T1000 (cell line): ENCODE results near the gene KRTAP10-11.
"Not testable (repeated sequence)": the region's sequence is repeated elsewhere in the genome, so short reads cannot be mapped to it uniquely, and the experiment has no call there.

Source experiments
- DNase-seq: peaks from one replicate; lab custom pipeline; 2025; ENCODE audit warnings: mixed read lengths; lab: John Stamatoyannopoulos, UW

KRTAP10-11 gene

GRCh38 chr21:44666401-44667320, 20.4 kb downstream of the KRTAP10-11 start, which contains the start of gene KRTAP12-2:
Gene KRTAP12-2, minus strand, starts transcription at chr21:44666927. Its CDS starts 41 bp downstream, at chr21:44666886.
- DNase-seq: no peak

- no peak for DNase-seq
These were observed 21.4 kb downstream of the KRTAP10-11 start for GRCh38 chr21:44667612-44668011.

GRCh38 chr21:44670642-44671432, 24.6 kb downstream of the KRTAP10-11 start:
- DNase-seq: no peak

GRCh38 chr21:44671911-44672310, 25.7 kb downstream of the KRTAP10-11 start:
- DNase-seq: no peak

- DNase-seq: no peak
These were observed 31.7 kb downstream of the KRTAP10-11 start for GRCh38 chr21:44677881-44678280.

GRCh38 chr21:44681152-44681551, 34.9 kb downstream of the KRTAP10-11 start:
- DNase-seq: no peak

- no peak for DNase-seq
These were observed 35.8 kb downstream of the KRTAP10-11 start, which contains the start of gene KRTAP12-1 for GRCh38 chr21:44681861-44682579. Gene KRTAP12-1, minus strand, starts transcription at chr21:44682163. Its CDS starts 40 bp downstream, at chr21:44682123.

- no peak for DNase-seq
These were observed 36.5 kb downstream of the KRTAP10-11 start for GRCh38 chr21:44682580-44683151.

- no peak for DNase-seq
These were observed 37.9 kb downstream of the KRTAP10-11 start for GRCh38 chr21:44684077-44684476.

GRCh38 chr21:44684483-44684882, 38.3 kb downstream of the KRTAP10-11 start:
- DNase-seq: no peak

GRCh38 chr21:44685050-44685449, 38.8 kb downstream of the KRTAP10-11 start:
- not testable (repeated sequence) for DNase-seq

GRCh38 chr21:44686000-44686781, 40.0 kb downstream of the KRTAP10-11 start:
- no peak for DNase-seq

GRCh38 chr21:44686843-44687561, 40.8 kb downstream of the KRTAP10-11 start:
- DNase-seq: no peak

- no peak for DNase-seq
These were observed 41.5 kb downstream of the KRTAP10-11 start for GRCh38 chr21:44687671-44688070.

GRCh38 chr21:44689740-44690139, 43.5 kb downstream of the KRTAP10-11 start:
- DNase-seq: not testable (repeated sequence)

GRCh38 chr21:44691686-44692085, 45.5 kb downstream of the KRTAP10-11 start:
- DNase-seq: no peak

GRCh38 chr21:44692798-44693512, 46.7 kb downstream of the KRTAP10-11 start:
- no peak for DNase-seq

GRCh38 chr21:44694776-44695175, 48.6 kb downstream of the KRTAP10-11 start:
- no peak for DNase-seq

GRCh38 chr21:44695184-44695583, 49.0 kb downstream of the KRTAP10-11 start:
- DNase-seq: no peak
